ENCODE data around the gene CPXM2.

Gene CPXM2

DNA sequence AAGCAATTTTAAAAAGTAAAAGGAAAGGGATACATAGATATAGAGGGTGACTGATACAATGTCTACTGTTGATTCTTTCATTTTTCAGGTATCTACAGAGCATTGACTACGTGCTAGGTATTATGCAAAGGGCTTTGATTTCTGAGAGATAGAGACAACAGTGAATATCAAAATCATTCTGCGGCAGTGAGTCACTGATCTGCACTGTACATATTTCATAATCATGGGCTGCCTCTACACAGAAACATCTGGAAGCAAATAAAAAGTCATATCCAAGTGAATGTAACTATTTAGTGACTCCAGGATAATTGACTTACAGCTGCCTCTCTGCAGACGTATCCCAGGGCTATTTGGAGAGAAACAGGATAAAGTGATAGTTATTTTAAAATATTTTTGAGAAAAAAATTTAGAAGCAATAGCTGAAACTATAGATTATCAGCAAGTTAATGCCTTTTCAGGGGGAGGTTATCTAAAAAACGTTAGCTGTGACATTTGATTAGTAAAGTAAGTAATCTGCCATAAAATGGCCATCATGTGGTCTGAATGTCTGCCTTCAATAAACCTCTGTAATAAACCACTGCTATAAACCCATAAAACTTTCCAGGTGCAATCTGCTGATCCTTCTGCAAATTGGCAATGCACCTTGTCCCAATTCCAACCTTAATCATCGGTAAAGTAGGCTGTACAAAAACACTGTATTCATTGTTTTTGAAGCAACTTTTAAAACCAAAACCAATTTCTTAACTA lies 43.7 kb downstream of the CPXM2 start:
- DNase-seq (ENCODE audit: low read depth): no peak

DNA sequence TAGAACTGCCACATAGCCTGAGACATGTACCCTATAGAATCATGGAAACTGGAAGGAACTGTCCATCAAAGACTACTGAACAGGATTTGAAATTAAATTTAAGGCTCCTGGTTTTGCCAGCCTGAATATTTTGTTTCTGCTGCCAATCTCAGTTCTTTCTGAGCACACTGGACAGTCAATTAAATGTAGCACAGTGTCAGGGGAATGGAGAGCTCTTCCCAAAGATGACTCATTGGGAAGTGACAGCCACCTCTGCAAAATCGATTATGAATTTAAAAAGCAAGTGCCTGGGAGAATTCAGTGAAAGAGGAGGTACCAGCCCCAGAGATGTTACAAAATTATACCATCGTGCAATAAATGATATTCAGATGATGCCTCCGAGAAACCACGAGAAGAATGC lies 47.8 kb downstream of the CPXM2 start:
- DNase-seq (ENCODE audit: low read depth): no peak

DNA sequence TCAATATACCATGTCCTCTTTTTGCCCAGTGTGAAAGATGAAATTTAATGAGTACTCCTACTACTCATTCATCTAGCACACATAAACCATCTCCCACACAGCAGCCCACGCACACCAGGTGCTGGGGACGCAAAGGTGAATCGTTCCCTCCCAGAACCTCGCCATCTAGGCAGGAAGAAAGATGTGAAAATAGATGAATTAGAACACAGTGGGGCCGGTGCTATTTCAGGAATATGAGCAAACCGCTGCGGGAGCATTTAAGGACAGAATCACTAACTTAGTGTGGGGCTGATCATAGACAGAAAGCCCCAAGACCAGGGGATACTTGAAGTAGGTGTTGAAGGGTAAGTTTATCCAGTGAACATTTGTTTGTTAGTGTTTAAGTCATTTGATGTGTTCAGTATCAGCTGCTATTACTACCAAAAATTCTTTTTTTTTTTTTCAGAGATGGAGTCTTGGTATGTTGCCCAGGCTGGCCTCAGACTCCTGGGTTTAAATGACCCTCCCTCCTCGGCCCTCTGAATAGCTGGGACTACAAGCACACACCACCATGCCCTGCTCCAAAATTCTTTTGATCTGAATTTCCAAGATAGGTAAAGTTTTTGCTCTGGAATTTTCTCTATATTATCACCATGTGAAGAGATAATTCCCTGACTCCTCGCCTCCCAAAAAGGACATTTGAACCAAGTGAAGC lies 48.8 kb downstream of the CPXM2 start:
- DNase-seq (ENCODE audit: low read depth): no peak

DNA sequence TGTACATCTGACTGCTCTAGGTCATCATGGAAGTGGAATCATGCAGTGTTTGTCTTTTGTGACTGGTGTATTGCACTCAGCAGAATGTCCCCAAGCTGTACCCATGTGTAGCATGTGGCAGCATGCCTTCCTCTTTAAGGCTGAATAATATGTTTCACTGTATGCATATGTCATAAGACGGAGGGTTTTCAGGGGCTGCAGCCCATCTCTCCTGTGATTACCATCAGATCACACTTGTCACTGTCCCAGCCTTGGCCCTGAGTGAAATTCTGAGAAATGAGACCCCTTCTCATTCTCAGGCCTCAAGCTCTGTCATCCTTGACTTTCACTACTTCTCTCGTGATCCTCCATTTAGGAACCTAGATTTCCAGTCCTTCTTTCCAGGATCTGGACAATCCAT lies 50.0 kb downstream of the CPXM2 start:
- DNase-seq (ENCODE audit: low read depth): no peak

DNA sequence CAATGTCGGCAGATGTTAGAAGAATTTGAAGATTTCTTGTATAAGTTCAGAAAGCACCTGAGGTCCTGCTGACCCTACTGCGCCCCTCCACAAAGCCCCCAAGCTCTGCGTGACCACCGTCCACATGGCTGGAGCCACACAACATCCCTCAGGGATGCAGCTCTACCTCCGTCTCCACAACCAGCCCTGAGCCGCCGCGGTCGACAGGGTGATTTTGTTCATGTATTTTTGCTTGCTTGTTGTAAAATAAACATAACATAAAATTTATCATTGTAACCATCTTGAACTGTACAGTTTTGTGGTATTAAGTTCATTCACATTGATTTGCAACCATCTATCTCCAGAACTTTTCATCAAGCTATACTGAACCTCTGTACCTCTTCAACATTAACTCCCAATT lies 50.5 kb downstream of the CPXM2 start:
- DNase-seq (ENCODE audit: low read depth): no peak

DNA sequence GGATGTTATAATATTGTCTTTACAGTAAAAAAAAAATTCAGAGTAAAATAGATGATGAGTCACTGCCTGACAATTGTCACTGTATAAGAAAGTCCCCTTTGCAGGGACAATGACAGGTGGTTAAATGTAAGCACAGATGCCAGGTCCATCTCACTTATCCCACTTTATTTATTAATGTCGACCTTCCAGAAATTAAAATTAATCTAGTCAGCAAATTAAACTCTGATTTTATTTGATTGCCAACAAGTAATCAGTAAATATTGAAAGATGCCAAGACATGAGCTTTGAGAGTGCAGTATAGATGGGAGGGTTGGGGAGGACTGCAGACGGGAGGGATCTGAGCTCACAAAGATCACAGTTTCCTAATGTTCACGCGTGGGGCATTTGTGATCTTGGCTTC lies 50.9 kb downstream of the CPXM2 start:
- no peak for DNase-seq (ENCODE audit: low read depth)

DNA sequence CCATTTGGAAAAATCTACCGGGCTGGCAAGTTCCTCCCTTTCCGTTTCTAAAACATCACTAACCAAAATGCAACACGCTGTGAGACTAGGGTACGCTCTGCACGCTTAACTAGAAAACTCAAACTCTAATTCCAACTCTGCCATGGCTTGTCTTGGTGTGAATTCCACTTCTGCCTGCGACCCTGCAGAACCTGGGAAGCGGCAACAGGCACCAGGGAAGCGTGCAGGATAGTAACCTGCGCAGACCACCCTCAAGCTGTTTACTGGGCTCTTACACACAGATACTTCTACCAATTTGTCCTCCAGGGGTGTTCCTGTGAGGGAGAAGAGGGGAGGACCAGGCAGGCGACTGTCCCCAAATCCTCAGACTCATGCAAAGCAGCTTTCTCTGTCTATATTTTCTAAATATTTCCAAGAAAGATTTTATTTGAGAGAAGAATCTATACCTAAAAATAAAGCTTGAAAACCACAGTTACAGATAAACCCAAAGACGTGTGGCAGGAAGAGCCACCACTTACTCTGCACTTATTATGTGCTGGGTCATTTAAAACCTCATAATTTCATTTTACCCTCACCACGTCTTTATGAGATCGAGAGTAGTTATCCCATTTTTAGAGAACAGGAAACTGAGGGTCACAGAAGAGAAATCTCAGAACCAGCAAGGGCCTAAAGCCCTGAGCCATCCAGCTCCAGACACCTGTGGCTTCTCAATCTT lies 52.9 kb downstream of the CPXM2 start:
- DNase-seq (ENCODE audit: low read depth): no peak

DNA sequence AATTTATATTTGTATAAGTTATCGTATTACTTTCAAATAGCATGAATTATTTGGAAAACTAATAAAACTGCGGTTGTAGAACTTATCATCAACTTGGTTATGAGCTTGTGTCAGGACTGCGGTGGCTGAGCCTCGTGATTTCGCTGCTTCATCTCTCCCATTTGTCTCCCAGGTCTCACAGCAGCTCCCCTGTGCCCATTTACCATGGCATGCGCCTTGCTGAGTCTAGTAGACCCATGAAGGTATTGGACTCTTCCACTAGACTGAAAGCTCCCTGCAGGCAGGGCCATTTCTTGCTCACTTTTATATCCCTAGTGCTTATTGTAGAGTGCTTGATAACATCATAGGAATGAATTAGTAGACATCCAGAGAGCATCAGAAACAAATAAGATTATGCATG lies 53.9 kb downstream of the CPXM2 start:
- DNase-seq (ENCODE audit: low read depth): no peak

DNA sequence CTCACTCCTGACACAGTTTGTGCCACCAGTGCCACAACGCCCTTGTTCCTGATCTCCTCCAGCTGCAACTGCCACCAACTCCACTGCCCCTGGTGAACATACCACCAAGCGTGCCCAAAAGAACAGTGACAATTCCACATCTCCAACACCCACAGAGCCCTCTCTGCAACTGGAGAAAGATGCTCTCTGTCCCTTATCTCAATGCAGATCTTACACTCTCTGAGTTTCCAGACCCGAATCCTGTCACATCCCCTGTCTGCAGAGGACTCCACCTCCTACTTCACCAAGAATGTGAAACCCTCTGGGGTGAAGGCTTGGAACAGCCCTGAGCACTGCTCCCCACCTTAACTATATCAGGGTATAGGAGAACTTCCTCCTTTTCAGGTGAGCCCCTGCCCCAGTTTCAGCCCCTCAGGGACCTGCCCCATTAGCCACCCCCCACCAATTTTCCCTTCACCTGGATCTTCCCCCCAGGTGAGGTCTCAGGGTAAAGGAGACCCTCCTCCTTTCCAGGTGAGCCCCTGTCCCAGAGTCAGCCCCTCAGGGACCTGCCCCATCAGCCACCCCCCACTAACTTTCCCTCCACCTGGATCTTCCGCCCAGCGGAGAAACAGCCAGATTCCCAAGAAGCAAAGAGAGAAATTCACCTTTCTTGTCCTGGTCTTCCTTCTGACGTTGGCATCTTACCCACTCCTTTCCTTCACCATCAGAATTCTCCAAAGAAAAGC lies 55.0 kb downstream of the CPXM2 start:
- DNase-seq (ENCODE audit: low read depth): no peak

DNA sequence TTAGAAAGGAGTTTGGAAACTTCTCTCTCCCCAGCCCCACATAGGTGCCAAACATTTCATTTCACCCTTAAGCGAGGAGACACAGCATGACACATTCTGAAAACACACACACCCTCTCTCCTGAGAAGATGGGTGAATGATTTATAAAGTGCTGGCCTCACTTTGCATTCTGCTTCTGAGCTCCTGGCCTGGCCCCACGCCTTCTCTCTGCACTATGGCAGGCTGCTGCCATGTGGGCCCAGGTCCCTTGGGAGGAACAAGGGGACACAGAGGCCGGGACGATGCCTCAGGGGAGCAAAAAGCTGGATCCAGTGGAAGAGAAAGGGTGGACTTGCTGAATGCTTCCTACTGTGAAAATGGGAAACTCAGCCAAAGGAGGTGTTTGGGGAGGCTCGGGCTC lies 56.0 kb downstream of the CPXM2 start:
- no peak for DNase-seq (ENCODE audit: low read depth)

DNA sequence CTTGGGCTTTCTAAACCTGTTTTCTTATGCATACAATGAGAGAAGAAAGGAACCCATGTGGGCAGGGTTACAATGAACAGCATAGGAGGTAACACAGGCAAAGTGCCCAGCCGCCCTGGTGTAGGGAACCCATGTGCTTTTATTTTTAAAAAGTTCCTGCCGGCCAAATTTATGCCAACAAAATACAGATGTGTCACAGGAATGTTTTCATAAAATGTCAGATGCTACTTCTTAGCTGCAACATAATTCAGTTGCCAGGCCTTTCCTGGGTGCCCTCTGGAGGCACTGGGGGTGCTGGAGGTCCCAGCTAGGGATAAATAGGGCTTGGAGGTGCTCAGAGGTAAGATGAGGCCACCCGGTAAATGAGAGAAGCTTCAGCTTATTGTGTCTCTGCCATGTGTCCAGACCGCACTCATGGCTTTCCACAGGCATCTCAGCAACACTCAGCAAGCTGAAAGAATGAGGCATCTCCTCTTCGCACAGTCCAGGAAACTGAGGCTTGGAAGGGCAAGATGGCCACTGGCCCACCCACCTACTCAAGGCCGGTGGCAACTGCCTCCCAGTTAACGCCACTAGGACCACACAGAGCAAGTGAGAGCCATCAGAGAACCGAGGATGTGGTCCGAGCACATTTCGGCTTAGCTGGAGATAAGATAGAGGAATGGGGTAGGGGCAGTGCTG lies 58.3 kb downstream of the CPXM2 start:
- no peak for DNase-seq (ENCODE audit: low read depth)

DNA sequence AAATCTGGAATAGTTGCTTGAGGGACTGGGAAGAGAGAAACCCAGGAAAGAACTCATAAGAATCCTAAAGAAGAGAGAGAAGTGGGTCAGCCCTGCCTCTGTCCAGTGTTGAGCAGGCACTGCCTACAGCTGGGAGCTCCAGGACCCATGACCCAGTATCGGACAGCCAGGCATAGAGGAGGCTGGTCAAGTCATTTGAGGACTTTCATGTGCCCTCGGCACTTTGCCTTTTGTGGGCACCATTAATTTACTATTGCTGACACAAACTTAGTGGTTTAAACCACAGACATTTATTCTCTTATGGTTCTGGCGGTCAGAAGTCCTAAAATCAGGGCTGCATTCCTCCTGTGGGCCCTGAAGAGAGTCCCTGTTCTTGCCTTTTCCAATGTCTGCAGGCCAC lies 60.3 kb downstream of the CPXM2 start:
- no peak for DNase-seq (ENCODE audit: low read depth)

DNA sequence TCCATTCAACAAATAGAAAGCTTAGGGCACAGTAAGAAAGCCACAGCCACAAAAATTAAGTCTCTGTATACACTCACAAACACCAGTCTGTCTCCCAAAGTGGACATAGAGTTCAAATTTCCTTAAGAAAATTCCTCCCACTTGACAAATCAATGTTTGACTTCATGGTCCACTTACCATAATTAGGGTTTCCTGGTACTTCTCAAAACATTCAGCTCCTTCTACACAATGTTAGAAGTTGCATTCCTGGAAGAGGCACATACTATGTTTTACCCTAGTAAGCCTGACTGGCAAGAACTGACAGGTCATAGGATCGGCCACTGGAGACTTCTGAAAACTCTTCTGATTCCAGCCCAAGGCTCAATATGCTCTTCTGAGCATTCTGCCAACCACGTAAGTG lies 70.5 kb downstream of the CPXM2 start:
- DNase-seq (ENCODE audit: low read depth): no peak

DNA sequence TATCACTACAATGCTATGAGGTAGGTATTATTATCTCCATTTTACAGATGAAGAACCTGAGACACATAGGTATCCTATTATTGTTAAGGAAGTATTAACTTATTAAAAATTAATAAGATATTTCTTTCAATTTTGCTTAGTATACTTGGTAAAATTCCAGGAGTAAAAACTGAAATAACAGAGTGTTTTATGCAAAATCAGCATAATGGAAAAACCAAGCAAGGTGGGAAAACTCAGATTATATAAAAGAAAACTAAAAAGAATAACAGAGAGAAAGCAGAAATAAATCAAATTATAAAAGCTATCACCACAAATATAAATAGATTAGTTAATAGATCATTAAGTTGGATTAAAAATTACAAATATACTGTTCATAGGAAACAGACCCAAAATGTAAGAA lies 82.0 kb downstream of the CPXM2 start:
- DNase-seq (ENCODE audit: low read depth): no peak

DNA sequence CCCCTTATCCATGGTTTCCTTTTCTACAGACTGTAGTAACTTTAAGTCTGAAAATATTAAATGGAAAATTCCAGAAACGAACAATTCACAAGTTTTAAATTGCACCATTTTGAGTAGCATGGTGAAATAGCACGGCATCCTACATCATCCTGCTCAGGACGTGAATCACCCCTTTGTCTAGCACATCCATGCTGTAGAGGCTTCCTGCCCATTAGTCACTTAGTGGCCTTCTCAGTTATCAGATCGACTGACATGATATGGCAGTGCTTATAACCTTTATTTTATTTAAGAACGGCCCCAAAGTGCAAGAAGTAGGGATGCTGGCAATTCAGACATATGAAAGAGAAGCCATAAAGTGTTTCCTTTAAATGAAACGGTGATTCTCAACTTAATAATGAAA lies 82.7 kb downstream of the CPXM2 start:
- no peak for DNase-seq (ENCODE audit: low read depth)

DNA sequence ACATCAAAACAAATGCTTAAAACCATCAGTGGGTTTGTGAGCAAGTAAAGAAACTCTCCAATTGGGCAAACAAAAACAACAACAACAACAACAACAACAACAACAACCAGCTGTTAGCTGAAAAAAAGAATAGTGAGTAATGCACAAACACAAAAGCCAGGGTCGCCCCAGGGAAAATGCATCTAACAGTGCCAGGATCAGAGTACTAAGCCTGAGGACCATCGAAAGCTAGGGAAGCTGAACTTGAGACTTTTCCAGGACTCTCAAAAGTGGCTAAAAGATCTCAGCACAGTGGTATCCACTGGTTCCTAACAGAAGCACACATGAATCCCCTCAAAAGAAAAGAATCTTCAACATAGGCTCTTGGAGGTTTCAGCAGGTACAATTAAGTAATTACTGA lies 83.3 kb downstream of the CPXM2 start:
- DNase-seq (ENCODE audit: low read depth): no peak

DNA sequence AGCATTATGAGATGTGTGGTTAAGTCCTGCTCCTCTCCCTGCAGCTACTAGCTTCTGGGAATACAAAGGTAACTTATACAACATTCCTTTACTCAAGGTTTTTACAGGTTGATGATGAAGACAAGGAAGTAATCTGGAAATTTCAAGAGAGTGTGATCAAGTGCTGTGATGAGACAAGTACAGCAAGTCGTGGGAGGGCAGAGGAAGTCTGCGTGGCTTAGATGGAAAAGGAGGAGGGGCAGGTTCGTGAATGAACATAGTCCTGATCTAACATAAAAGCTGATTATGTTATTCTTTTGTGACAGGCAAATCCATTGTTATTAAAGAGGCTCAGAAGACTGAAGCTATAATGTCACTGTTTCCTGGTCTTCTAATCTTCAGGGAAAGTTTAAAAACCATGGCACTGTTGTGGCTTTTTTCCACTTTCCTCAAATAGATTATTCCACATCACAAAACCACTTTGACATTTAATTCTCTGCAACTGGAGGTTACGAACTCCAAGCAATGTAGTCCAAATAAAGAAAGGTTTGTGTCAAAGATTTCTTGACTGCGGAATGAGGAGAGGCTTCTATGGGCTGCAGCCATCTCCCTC lies 84.1 kb downstream of the CPXM2 start:
- no peak for DNase-seq (ENCODE audit: low read depth)

DNA sequence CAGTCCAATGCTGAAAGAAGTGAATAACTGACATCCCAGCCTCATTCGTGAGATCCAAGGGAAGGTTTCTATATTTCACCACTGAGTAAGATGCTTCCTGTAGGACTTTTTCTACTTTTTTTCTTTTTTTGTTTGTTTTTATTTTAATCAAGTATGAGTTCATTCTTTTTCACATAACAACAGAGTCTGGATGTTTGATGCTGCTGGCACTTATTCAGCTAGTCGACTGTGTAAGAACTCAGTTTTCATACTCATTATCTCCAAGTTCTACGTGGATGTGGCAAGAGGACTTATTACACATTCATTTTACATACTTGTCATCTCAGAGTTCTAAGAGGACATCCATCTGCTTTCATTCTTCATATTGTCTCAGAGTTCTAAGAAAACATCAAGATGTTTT lies 86.9 kb downstream of the CPXM2 start:
- no peak for DNase-seq (ENCODE audit: low read depth)

DNA sequence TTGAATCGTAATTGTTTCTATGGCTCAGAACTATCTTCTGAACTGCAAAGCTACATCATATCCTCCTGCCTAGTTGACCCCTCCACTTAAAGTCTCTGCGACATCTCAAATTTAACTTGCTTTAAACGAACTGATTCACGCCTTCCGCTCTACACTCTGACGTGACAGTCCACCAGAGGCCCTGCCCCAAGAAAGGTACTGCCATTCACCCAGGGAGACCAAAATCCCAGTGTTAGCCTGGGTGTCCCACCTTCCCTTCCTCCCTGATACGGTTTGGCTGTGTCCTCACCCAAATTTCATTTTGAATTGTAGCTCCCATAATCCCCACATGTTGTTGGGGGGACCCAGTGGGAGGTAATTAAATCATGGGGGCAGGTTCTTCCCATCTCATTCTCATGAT lies 90.8 kb downstream of the CPXM2 start:
- no peak for DNase-seq (ENCODE audit: low read depth)

DNA sequence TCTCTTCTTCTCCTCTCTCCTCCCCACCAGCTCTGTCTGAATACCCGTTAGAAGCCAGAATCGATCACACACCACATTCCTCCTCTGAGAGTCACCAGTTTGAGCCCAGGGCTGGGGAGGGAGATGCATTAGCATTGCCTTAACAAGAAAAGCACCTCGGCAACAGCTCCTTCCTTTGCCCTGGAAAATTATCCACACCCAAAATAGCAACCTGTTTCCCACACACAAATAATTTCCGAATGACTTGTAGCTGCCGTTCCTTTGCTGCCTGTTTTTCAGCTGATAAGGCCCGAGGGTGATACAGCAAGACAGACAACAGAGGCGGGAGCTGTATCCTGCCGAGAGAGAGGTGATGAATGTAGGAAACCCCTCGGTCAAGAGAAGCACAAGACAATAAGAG lies 91.3 kb downstream of the CPXM2 start:
- no peak for DNase-seq (ENCODE audit: low read depth)

DNA sequence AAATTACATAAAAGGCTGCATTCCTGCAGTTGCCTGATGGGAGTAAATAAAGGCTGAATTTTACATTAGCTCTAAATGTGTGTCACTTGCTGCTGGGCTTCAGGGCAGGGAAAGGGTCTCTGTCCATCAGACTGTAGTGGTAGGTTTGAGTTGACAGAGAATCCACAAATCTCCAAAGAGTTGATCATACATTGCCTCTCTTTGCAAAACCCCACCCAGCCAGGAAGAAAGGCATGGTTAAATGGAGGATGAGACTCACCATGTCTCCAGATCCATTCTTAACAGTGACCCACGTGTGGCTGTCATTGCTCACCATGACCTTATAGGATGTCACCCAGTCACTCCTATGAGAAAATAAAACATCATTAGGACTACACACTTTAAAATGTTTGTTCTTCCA lies 92.8 kb downstream of the CPXM2 start:
- no peak for DNase-seq (ENCODE audit: low read depth)

DNA sequence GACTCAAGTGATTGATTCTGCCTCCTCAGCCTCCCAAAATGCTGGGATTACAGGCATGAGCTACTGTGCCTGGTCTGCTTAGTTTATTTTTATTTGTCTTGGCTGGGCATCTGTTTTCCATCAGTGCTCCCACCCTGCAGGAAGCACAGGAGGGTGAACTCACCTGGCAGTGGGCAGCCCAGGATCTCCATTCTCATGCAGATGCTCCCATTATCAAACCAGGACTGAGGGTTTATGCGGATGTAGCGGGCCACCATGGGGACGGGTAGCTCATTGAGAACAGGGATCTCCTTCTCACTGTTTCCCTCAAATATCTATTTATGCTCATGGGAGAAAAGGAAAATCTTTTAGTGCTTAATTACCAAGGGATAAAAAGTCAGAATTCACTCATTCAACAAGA lies 93.8 kb downstream of the CPXM2 start:
- DNase-seq (ENCODE audit: low read depth): no peak
